ENCODE data around the gene XPO6. TPM values are rescaled to one million over a fixed set of nuclear protein-coding genes. Genes with fewer than 3 reads are reported as not detected.

Gene XPO6
- total and polyA plus RNA-seq, 12 donors, result 61.1 to 194 (median 95.8) TPM

GRCh38 chr16:28188085-28188916 lies 23.5 kb downstream of the XPO6 start:
- peaks cover 34 to 48% of the 10 kb centered on the region in 2 donors for H3K4me1 ChIP-seq (replicated peaks in 1 of 2)
- H3K4me3 ChIP-seq, result no peak overlapping the region
- TF ChIP-seq CTCF (IDR thresholded peaks at IDR 0.05) (no peak), POLR2A (IDR thresholded peaks at IDR 0.05) (no peak)
- DNase-seq, result no peak
- H3K27ac ChIP-seq, result peak overlapping the region in 2 of 5 donors; percentile 20 to 36
- no peaks in the 10 kb centered on the region for H3K27me3 ChIP-seq
- intact Hi-C loops (cut with DNase I), result no loop called here
- WGBS, 4 donors, result 73 to 86% (median 81%) methylated on average over 6 of the region's 6 CpGs
- H3K36me3 ChIP-seq (replicated peaks in 1 of 2), result no peaks in the 10 kb centered on the region
- H3K9me3 ChIP-seq (replicated peaks in 1 of 3), result no peaks in the 10 kb centered on the region

GRCh38 chr16:28187595-28188004 lies 24.2 kb downstream of the XPO6 start:
- H3K27ac ChIP-seq, result peak overlapping the region in 2 of 5 donors; percentile 2 to 20

GRCh38 chr16:28186752-28187151 lies 25.0 kb downstream of the XPO6 start:
- DNase-seq, result no peak
- intact Hi-C loops (cut with DNase I), result no loop called here
- Histone ChIP-seq H3K9me3 (replicated peaks in 1 of 3) (no peaks in the 10 kb centered on the region), H3K4me1 (replicated peaks in 1 of 2) (peaks cover 44 to 63% of the 10 kb centered on the region in 2 donors), H3K27ac (peak overlapping the region in 1 of 5 donors; percentile 20), H3K36me3 (replicated peaks in 1 of 2) (no peaks in the 10 kb centered on the region), H3K27me3 (no peaks in the 10 kb centered on the region), H3K4me3 (no peak overlapping the region)
- TF ChIP-seq CTCF (IDR thresholded peaks at IDR 0.05) (no peak), POLR2A (IDR thresholded peaks at IDR 0.05) (no peak)
- WGBS, 4 donors, result 82 to 93% (median 89%) methylated on average over 4 of the region's 4 CpGs

More at GRCh38 chr16:28187595-28188004, 24.2 kb downstream of the XPO6 start:
- Histone ChIP-seq H3K27me3 (no peaks in the 10 kb centered on the region), H3K4me1 (replicated peaks in 1 of 2) (peaks cover 36 to 55% of the 10 kb centered on the region in 2 donors), H3K4me3 (no peak overlapping the region), H3K36me3 (replicated peaks in 1 of 2) (no peaks in the 10 kb centered on the region), H3K9me3 (replicated peaks in 1 of 3) (no peaks in the 10 kb centered on the region)
- WGBS, 4 donors, result 54 to 63% (median 59%) methylated on average over 2 of the region's 2 CpGs
- DNase-seq, result no peak
- no peak for TF ChIP-seq POLR2A (IDR thresholded peaks at IDR 0.05)
- TF ChIP-seq CTCF (IDR thresholded peaks at IDR 0.05), result no peak
- intact Hi-C loops (cut with DNase I), result no loop called here

GRCh38 chr16:28185696-28186095 lies 26.1 kb downstream of the XPO6 start:
- 40 to 67% (median 56%) methylated on average over 1 of the region's 1 CpG for WGBS, 4 donors

More at GRCh38 chr16:28185696-28186095, 26.1 kb downstream of the XPO6 start:
- no peak overlapping the region for H3K4me3 ChIP-seq
- TF ChIP-seq CTCF (IDR thresholded peaks at IDR 0.05) (no peak), POLR2A (IDR thresholded peaks at IDR 0.05) (no peak)
- peaks cover 55 to 74% of the 10 kb centered on the region in 2 donors for H3K4me1 ChIP-seq (replicated peaks in 1 of 2)
- H3K9me3 ChIP-seq (replicated peaks in 1 of 3), result no peaks in the 10 kb centered on the region
- H3K27ac ChIP-seq, result no peak overlapping the region
- intact Hi-C loops (cut with DNase I), result no loop called here
- no peak for DNase-seq
- H3K36me3 ChIP-seq (replicated peaks in 1 of 2), result no peaks in the 10 kb centered on the region
- no peaks in the 10 kb centered on the region for H3K27me3 ChIP-seq
